Ovary (tissue), 3 donors: Measurements from ENCODE around the gene TAP1.

ENCODE experiments used
- EP300 ChIP-seq: sonication (generic); formaldehyde crosslinking; IDR thresholded peaks from one replicate; pipeline ENCODE4 v1.6.1; 2017; ENCODE audit warnings: antibody characterized with exemption
- TF ChIP-seq, protein P1 (sequence below), 3 donors: fragments of 450-650 bp in 2 of 3; fragments of 200-600 bp in 1 of 3; IDR thresholded peaks; one replicate each; pipeline versions ENCODE4 v1.5.1 to v1.8.0; 2016 to 2022; ENCODE audit warnings: antibody characterized with exemption in 3 of 3, mild to moderate bottlenecking in 1 of 3
- donor health status: DM: no; HTN: no; CAD: no.

DNA sequence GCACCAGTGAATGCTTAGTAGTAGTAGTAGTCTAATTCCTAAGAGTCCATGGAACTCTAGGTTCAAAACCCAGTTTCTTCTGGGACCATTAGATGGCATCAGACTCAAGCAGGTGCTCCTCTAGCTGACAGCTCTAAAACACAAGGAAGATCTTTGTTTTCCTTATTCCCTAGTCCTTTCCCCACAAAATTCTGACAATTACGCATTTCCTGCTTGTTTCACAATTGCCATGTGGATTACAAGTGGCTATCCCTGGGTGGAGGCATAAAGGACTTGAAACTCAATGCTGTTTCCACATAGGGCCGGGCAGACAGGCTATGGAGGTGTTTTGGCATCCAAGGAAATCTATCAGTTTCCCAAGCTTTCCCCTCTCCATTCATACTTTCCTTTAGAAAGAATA, 27.5 kb downstream of the TAP1 start:
- TF ChIP-seq, protein P1, sequence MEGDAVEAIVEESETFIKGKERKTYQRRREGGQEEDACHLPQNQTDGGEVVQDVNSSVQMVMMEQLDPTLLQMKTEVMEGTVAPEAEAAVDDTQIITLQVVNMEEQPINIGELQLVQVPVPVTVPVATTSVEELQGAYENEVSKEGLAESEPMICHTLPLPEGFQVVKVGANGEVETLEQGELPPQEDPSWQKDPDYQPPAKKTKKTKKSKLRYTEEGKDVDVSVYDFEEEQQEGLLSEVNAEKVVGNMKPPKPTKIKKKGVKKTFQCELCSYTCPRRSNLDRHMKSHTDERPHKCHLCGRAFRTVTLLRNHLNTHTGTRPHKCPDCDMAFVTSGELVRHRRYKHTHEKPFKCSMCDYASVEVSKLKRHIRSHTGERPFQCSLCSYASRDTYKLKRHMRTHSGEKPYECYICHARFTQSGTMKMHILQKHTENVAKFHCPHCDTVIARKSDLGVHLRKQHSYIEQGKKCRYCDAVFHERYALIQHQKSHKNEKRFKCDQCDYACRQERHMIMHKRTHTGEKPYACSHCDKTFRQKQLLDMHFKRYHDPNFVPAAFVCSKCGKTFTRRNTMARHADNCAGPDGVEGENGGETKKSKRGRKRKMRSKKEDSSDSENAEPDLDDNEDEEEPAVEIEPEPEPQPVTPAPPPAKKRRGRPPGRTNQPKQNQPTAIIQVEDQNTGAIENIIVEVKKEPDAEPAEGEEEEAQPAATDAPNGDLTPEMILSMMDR (IDR thresholded peaks at IDR 0.05) = no peak
- TF ChIP-seq EP300 = no peak
